Measurements from ENCODE around the gene C5AR1. TPM values are rescaled to one million over a fixed set of nuclear protein-coding genes. Genes with fewer than 3 reads are reported as not detected.

C5AR1 gene
- total and polyA plus RNA-seq, 4 donors: 1.8 to 5.3 (median 3.2) TPM

DNA sequence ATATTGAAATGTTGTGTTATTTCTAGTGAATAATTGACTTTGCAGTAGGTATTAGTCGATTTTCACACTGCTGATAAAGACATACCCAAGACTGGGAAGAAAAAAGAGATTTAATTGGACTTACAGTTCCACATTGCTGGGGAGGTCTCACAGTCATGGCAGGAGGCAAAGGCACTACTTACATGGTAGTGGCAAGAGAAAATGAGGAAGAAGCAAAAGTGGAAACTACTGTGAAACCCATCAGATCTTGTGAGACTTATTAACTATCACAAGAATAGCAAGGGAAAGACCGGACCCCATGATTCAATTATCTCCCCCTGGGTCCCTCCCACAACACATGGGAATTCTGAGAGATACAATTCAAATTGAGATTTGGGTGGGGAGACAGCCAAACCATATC is 12.4 kb downstream of the C5AR1 start:
- Histone ChIP-seq H3K36me3 (ENCODE audit: control insufficient read depth in 4 of 4, insufficient read depth in 3 of 4, low read depth in 1 of 4, low read length in 3 of 4) (no peaks in the 10 kb centered on the region), H3K9me3 (ENCODE audit: control insufficient read depth in 4 of 4, low read length in 3 of 4) (no peaks in the 10 kb centered on the region), H3K9ac (ENCODE audit: low read depth in 1 of 2, low read length in 2 of 2) (no peak overlapping the region), H3K4me3 (ENCODE audit: low read depth in 1 of 3, low read length in 3 of 3) (no peak overlapping the region), H3K27ac (ENCODE audit: low read depth in 1 of 2, low read length in 2 of 2) (no peak overlapping the region), H3K4me1 (ENCODE audit: control insufficient read depth in 4 of 4, insufficient read depth in 4 of 4, low read length in 3 of 4) (no peaks in the 10 kb centered on the region), H3K27me3 (ENCODE audit: control insufficient read depth in 4 of 4, insufficient read depth in 4 of 4, low read length in 3 of 4) (no peaks in the 10 kb centered on the region)
- TF ChIP-seq HNF4G (IDR thresholded peaks at IDR 0.05) (no peak), JUND (IDR thresholded peaks at IDR 0.05) (no peak), FOXA1 (IDR thresholded peaks at IDR 0.05) (no peak), TAF1 (conservative IDR thresholded peaks at IDR 0.05) (no peak), HNF4A (conservative IDR thresholded peaks at IDR 0.05) (no peak), FOXA2 (IDR thresholded peaks at IDR 0.05) (no peak)
- TF ChIP-seq, protein P1, sequence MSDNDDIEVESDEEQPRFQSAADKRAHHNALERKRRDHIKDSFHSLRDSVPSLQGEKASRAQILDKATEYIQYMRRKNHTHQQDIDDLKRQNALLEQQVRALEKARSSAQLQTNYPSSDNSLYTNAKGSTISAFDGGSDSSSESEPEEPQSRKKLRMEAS (IDR thresholded peaks at IDR 0.05): no peak
- no peak for DNase-seq (ENCODE audit: low spot score)
- WGBS: 86% methylated on average over 2 of the region's 2 CpGs

DNA sequence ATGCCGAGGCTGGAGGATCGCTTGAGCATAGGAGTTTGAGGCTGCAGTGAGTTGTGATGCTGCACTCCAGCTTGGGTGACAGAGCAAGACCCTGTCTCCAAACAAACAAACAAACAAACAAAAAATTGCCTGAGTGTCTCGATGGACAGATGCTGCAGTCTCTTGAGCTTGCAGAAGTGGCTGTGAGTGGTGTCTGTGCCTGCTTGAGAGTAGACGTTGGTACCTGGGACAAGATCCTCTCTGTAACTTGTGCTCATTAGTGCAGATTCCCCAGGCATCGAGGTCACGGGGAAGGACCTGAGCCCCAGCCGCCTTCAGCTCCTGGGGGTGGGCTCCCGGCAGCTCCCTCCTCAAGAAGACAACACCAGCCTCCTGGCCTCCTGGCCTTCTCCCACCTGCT is 13.7 kb downstream of the C5AR1 start:
- H3K27ac ChIP-seq (ENCODE audit: low read depth in 1 of 2, low read length in 2 of 2): peak overlapping the region; percentile 23 to 49
- no peaks in the 10 kb centered on the region for H3K9me3 ChIP-seq (ENCODE audit: control insufficient read depth in 4 of 4, low read length in 3 of 4)
- DNase-seq (ENCODE audit: low spot score): no peak
- H3K4me3 ChIP-seq (ENCODE audit: low read depth in 1 of 3, low read length in 3 of 3): no peak overlapping the region
- 79% methylated on average over 8 of the region's 8 CpGs for WGBS
- no peak for TF ChIP-seq TAF1 (conservative IDR thresholded peaks at IDR 0.05)
- TF ChIP-seq HNF4A (conservative IDR thresholded peaks at IDR 0.05): no peak
- TF ChIP-seq, protein P2, sequence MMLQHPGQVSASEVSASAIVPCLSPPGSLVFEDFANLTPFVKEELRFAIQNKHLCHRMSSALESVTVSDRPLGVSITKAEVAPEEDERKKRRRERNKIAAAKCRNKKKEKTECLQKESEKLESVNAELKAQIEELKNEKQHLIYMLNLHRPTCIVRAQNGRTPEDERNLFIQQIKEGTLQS (IDR thresholded peaks at IDR 0.05): no peak
- no peak for TF ChIP-seq FOXA2 (IDR thresholded peaks at IDR 0.05)
- no peak for TF ChIP-seq RXRA (IDR thresholded peaks at IDR 0.05)
- no peak for TF ChIP-seq GABPA (IDR thresholded peaks at IDR 0.05 in 1 of 2, conservative IDR thresholded peaks at IDR 0.05 in 1 of 2)
- TF ChIP-seq JUND (IDR thresholded peaks at IDR 0.05): no peak
- no peak for TF ChIP-seq SP1 (IDR thresholded peaks at IDR 0.05)
- TF ChIP-seq, protein P1 (IDR thresholded peaks at IDR 0.05): no peak
- TF ChIP-seq FOXA1 (IDR thresholded peaks at IDR 0.05): no peak
- no peak for TF ChIP-seq EGR1 (IDR thresholded peaks at IDR 0.05; ENCODE audit: low read depth in 2 of 2)
- TF ChIP-seq, protein P3, sequence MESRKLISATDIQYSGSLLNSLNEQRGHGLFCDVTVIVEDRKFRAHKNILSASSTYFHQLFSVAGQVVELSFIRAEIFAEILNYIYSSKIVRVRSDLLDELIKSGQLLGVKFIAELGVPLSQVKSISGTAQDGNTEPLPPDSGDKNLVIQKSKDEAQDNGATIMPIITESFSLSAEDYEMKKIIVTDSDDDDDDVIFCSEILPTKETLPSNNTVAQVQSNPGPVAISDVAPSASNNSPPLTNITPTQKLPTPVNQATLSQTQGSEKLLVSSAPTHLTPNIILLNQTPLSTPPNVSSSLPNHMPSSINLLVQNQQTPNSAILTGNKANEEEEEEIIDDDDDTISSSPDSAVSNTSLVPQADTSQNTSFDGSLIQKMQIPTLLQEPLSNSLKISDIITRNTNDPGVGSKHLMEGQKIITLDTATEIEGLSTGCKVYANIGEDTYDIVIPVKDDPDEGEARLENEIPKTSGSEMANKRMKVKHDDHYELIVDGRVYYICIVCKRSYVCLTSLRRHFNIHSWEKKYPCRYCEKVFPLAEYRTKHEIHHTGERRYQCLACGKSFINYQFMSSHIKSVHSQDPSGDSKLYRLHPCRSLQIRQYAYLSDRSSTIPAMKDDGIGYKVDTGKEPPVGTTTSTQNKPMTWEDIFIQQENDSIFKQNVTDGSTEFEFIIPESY (IDR thresholded peaks at IDR 0.05): no peak
- TF ChIP-seq RAD21 (IDR thresholded peaks at IDR 0.05): no peak
- no peak for TF ChIP-seq NR2F2 (IDR thresholded peaks at IDR 0.05)
- TF ChIP-seq HNF4G (IDR thresholded peaks at IDR 0.05): no peak
- TF ChIP-seq, protein P4, sequence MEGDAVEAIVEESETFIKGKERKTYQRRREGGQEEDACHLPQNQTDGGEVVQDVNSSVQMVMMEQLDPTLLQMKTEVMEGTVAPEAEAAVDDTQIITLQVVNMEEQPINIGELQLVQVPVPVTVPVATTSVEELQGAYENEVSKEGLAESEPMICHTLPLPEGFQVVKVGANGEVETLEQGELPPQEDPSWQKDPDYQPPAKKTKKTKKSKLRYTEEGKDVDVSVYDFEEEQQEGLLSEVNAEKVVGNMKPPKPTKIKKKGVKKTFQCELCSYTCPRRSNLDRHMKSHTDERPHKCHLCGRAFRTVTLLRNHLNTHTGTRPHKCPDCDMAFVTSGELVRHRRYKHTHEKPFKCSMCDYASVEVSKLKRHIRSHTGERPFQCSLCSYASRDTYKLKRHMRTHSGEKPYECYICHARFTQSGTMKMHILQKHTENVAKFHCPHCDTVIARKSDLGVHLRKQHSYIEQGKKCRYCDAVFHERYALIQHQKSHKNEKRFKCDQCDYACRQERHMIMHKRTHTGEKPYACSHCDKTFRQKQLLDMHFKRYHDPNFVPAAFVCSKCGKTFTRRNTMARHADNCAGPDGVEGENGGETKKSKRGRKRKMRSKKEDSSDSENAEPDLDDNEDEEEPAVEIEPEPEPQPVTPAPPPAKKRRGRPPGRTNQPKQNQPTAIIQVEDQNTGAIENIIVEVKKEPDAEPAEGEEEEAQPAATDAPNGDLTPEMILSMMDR (IDR thresholded peaks at IDR 0.05; ENCODE audit: low read depth, low read length, missing input control): no peak
- TF ChIP-seq, protein P5, sequence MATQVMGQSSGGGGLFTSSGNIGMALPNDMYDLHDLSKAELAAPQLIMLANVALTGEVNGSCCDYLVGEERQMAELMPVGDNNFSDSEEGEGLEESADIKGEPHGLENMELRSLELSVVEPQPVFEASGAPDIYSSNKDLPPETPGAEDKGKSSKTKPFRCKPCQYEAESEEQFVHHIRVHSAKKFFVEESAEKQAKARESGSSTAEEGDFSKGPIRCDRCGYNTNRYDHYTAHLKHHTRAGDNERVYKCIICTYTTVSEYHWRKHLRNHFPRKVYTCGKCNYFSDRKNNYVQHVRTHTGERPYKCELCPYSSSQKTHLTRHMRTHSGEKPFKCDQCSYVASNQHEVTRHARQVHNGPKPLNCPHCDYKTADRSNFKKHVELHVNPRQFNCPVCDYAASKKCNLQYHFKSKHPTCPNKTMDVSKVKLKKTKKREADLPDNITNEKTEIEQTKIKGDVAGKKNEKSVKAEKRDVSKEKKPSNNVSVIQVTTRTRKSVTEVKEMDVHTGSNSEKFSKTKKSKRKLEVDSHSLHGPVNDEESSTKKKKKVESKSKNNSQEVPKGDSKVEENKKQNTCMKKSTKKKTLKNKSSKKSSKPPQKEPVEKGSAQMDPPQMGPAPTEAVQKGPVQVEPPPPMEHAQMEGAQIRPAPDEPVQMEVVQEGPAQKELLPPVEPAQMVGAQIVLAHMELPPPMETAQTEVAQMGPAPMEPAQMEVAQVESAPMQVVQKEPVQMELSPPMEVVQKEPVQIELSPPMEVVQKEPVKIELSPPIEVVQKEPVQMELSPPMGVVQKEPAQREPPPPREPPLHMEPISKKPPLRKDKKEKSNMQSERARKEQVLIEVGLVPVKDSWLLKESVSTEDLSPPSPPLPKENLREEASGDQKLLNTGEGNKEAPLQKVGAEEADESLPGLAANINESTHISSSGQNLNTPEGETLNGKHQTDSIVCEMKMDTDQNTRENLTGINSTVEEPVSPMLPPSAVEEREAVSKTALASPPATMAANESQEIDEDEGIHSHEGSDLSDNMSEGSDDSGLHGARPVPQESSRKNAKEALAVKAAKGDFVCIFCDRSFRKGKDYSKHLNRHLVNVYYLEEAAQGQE (IDR thresholded peaks at IDR 0.05): no peak
- H3K9ac ChIP-seq (ENCODE audit: low read depth in 1 of 2, low read length in 2 of 2): no peak overlapping the region
- no peaks in the 10 kb centered on the region for H3K27me3 ChIP-seq (ENCODE audit: control insufficient read depth in 4 of 4, insufficient read depth in 4 of 4, low read length in 3 of 4)
- no peaks in the 10 kb centered on the region for H3K4me1 ChIP-seq (ENCODE audit: control insufficient read depth in 4 of 4, insufficient read depth in 4 of 4, low read length in 3 of 4)
- H3K36me3 ChIP-seq (ENCODE audit: control insufficient read depth in 4 of 4, insufficient read depth in 3 of 4, low read depth in 1 of 4, low read length in 3 of 4): no peaks in the 10 kb centered on the region

Measured in liver (tissue), 9 donors.